Urinary bladder (tissue), 4 donors: ENCODE measurements around the gene AKR7A3. TPM values are rescaled to one million over a fixed set of nuclear protein-coding genes. Genes with fewer than 3 reads are reported as not detected.
"Not testable (repeated sequence)": the region's sequence is repeated elsewhere in the genome, so short reads cannot be mapped to it uniquely, and the experiment has no call there.

Source experiments
- DNase-seq: peaks from one replicate; pipeline ENCODE4 v3.0.0-alpha.2; 2015; ENCODE audit errors: extremely low spot score
- H3K27ac ChIP-seq: one replicate; pipeline ENCODE4 v1.5.1; 2013; ENCODE audit warnings: low read depth, mild to moderate bottlenecking, moderate library complexity
- H3K36me3 ChIP-seq: one replicate; pipeline ENCODE4 v1.6.1; 2013; ENCODE audit warnings: mild to moderate bottlenecking, moderate library complexity; ENCODE audit not compliant: insufficient read depth
- H3K4me1 ChIP-seq: one replicate; pipeline ENCODE4 v1.6.1; 2013; ENCODE audit warnings: mild to moderate bottlenecking, moderate library complexity; ENCODE audit not compliant: insufficient read depth
- H3K4me3 ChIP-seq: one replicate; pipeline ENCODE4 v1.5.1; 2013; ENCODE audit warnings: low read depth, low read length
- WGBS: extraction: QIAGEN DNeasy Blood & Tissue Kit; methylation state at CpG from one replicate; pipeline ENCODE4 v1.1.7; 2013; 5-methylcytosine and 5-hydroxymethylcytosine counted together
- polyA plus RNA-seq: library from polyadenylated mRNA; stranded (reverse); fragments of 200-250 nt; gene quantifications from one replicate; pipeline ENCODE4 v1.2.3, GENCODE V29; 2013
- total RNA-seq: library from RNA; depleted of rRNA; stranded (reverse); fragments of >200 nt; gene quantifications from one replicate; pipeline ENCODE4 v1.2.3, GENCODE V29; 2014
- donor health status: healthy with polysubstance abuse.
- donor health status: healthy.

Gene AKR7A3
- total and polyA plus RNA-seq, 2 donors: 0.53 to 0.61 TPM

- no peak for DNase-seq
- Histone ChIP-seq H3K4me3 (no peak overlapping the region), H3K36me3 (no peaks in the 10 kb centered on the region), H3K4me1 (no peaks in the 10 kb centered on the region), H3K27ac (no peak overlapping the region)
- 87% methylated on average over 11 of the region's 11 CpGs for WGBS
Observed at GRCh38 chr1:19268445-19268844, 20.1 kb downstream of the AKR7A3 start.

GRCh38 chr1:19262744-19263143 is 25.8 kb downstream of the AKR7A3 start:
- H3K4me1 ChIP-seq: no peaks in the 10 kb centered on the region
- H3K4me3 ChIP-seq: no peak overlapping the region
- H3K27ac ChIP-seq: no peak overlapping the region
- no peaks in the 10 kb centered on the region for H3K36me3 ChIP-seq
- WGBS: 94% methylated on average over 5 of the region's 5 CpGs
- DNase-seq: no peak

- no peak overlapping the region for H3K4me3 ChIP-seq
- H3K27ac ChIP-seq: no peak overlapping the region
- no peaks in the 10 kb centered on the region for H3K4me1 ChIP-seq
- H3K36me3 ChIP-seq: no peaks in the 10 kb centered on the region
- DNase-seq: no peak
- WGBS: 88% methylated on average over 5 of the region's 5 CpGs
Observed at GRCh38 chr1:19262047-19262446, 26.5 kb downstream of the AKR7A3 start.

- Histone ChIP-seq H3K36me3 (no peaks in the 10 kb centered on the region), H3K27ac (no peak overlapping the region), H3K4me3 (no peak overlapping the region), H3K4me1 (no peaks in the 10 kb centered on the region)
- WGBS: 69% methylated on average over 21 of the region's 21 CpGs
- DNase-seq: no peak
Observed at GRCh38 chr1:19260211-19261138, 28.1 kb downstream of the AKR7A3 start.

GRCh38 chr1:19258353-19258752 is 30.2 kb downstream of the AKR7A3 start:
- 95% methylated on average over 10 of the region's 10 CpGs for WGBS
- H3K4me3 ChIP-seq: no peak overlapping the region
- no peak overlapping the region for H3K27ac ChIP-seq
- DNase-seq: no peak
- H3K4me1 ChIP-seq: no peaks in the 10 kb centered on the region
- no peaks in the 10 kb centered on the region for H3K36me3 ChIP-seq

GRCh38 chr1:19257178-19257914 is 31.2 kb downstream of the AKR7A3 start:
- Histone ChIP-seq H3K27ac (no peak overlapping the region), H3K4me1 (no peaks in the 10 kb centered on the region), H3K36me3 (no peaks in the 10 kb centered on the region), H3K4me3 (no peak overlapping the region)
- DNase-seq: no peak
- WGBS: 77% methylated on average over 15 of the region's 15 CpGs

GRCh38 chr1:19256301-19256700 is 32.3 kb downstream of the AKR7A3 start:
- not testable (repeated sequence) for H3K27ac ChIP-seq, H3K4me1 ChIP-seq, H3K36me3 ChIP-seq, H3K4me3 ChIP-seq, DNase-seq
- WGBS: 94% methylated on average over 5 of the region's 5 CpGs

- Histone ChIP-seq H3K36me3 (no peaks in the 10 kb centered on the region), H3K4me3 (no peak overlapping the region), H3K4me1 (no peaks in the 10 kb centered on the region), H3K27ac (no peak overlapping the region)
- 81% methylated on average over 4 of the region's 4 CpGs for WGBS
- no peak for DNase-seq
Observed at GRCh38 chr1:19255288-19255687, 33.3 kb downstream of the AKR7A3 start.

GRCh38 chr1:19254416-19254815 is 34.2 kb downstream of the AKR7A3 start:
- no peak overlapping the region for H3K4me3 ChIP-seq
- no peaks in the 10 kb centered on the region for H3K36me3 ChIP-seq
- H3K27ac ChIP-seq: no peak overlapping the region
- no peak for DNase-seq
- H3K4me1 ChIP-seq: no peaks in the 10 kb centered on the region

GRCh38 chr1:19251305-19252196 is 37.0 kb downstream of the AKR7A3 start, which contains the start of the genes EMC1 and MRTO4:
Gene EMC1 (minus strand): TSS chr1:19251524. CDS start chr1:19251509, 15 bp downstream.
Gene MRTO4 (plus strand): TSS chr1:19251805. CDS start chr1:19251836, 31 bp downstream.
- WGBS: under 1% methylated on average over 81 of the region's 81 CpGs
- peak within 1 kb of the TSS; percentile 97 for H3K27ac ChIP-seq
- no peaks in the 10 kb centered on the region for H3K4me1 ChIP-seq
- DNase-seq: peak; percentile 65
- H3K36me3 ChIP-seq: no peaks in the 10 kb centered on the region
- H3K4me3 ChIP-seq: peak within 1 kb of the TSS; percentile 78

GRCh38 chr1:19250629-19251304 is 37.8 kb downstream of the AKR7A3 start:
- WGBS: 12% methylated on average over 14 of the region's 14 CpGs
- Histone ChIP-seq H3K27ac (no peak overlapping the region), H3K36me3 (no peaks in the 10 kb centered on the region), H3K4me1 (no peaks in the 10 kb centered on the region), H3K4me3 (peak overlapping the region; percentile 78)
- no peak for DNase-seq

- DNase-seq: no peak
- Histone ChIP-seq H3K4me1 (no peaks in the 10 kb centered on the region), H3K4me3 (no peak overlapping the region), H3K36me3 (peaks cover 7% of the 10 kb centered on the region), H3K27ac (peak overlapping the region; percentile 40)
- WGBS: 49% methylated on average over 7 of the region's 7 CpGs
Observed at GRCh38 chr1:19240673-19241538, 47.7 kb downstream of the AKR7A3 start.
